ENCODE results near the gene TNFRSF1A. TPM values are rescaled to one million over a fixed set of nuclear protein-coding genes. Genes with fewer than 3 reads are reported as not detected.

Gene TNFRSF1A
- total RNA-seq, 2 donors from 2014 or later = 91.1 to 168 TPM

GRCh38 chr12:6367065-6367968 is 25.4 kb upstream of the TNFRSF1A start:
- WGBS = 37% methylated on average over 11 of the region's 11 CpGs
- no peak for TF ChIP-seq POLR2A (IDR thresholded peaks at IDR 0.05)
- TF ChIP-seq CTCF (IDR thresholded peaks at IDR 0.05) = peak in 1 of 4 experiments; percentile 28
- peak; percentile 45 for TF ChIP-seq POLR2AphosphoS5 (IDR thresholded peaks at IDR 0.05)
- no peaks in the 10 kb centered on the region for H3K27me3 ChIP-seq (replicated peaks; ENCODE audit: insufficient read depth)
- no peaks in the 10 kb centered on the region for H3K36me3 ChIP-seq
- intact Hi-C loops (cut with DNase I) = no loop called here
- H3K4me3 ChIP-seq = no peak overlapping the region
- peak overlapping the region; percentile 12 to 21 for H3K27ac ChIP-seq
- H3K9me3 ChIP-seq = no peaks in the 10 kb centered on the region
- H3K4me1 ChIP-seq (replicated peaks) = peaks cover 16% of the 10 kb centered on the region
- no peak for DNase-seq (ENCODE audit: low spot score)

GRCh38 chr12:6364044-6364374 is 22.1 kb upstream of the TNFRSF1A start:
- Histone ChIP-seq H3K27me3 (replicated peaks; ENCODE audit: insufficient read depth) (no peaks in the 10 kb centered on the region), H3K36me3 (no peaks in the 10 kb centered on the region), H3K27ac (peak overlapping the region; percentile 85 to 93), H3K4me1 (replicated peaks) (peaks cover 7% of the 10 kb centered on the region), H3K9me3 (no peaks in the 10 kb centered on the region), H3K4me3 (peak overlapping the region; percentile 34 to 48)
- intact Hi-C loops (cut with DNase I) = no loop called here
- DNase-seq (ENCODE audit: low spot score) = no peak
- WGBS = 38% methylated on average over 15 of the region's 15 CpGs
- no peak for TF ChIP-seq POLR2A (IDR thresholded peaks at IDR 0.05)
- TF ChIP-seq POLR2AphosphoS5 (IDR thresholded peaks at IDR 0.05) = no peak
- no peak for TF ChIP-seq CTCF (IDR thresholded peaks at IDR 0.05)

GRCh38 chr12:6363330-6364043 is 21.6 kb upstream of the TNFRSF1A start:
- H3K4me1 ChIP-seq (replicated peaks) = peaks cover 7% of the 10 kb centered on the region
- H3K36me3 ChIP-seq = no peaks in the 10 kb centered on the region
- peak overlapping the region; percentile 85 to 93 for H3K27ac ChIP-seq
- intact Hi-C loops (cut with DNase I) = no loop called here
- TF ChIP-seq CTCF (IDR thresholded peaks at IDR 0.05) (peak in 2 of 4 experiments; percentile 6 to 17), POLR2AphosphoS5 (IDR thresholded peaks at IDR 0.05) (peak; percentile 78), POLR2A (IDR thresholded peaks at IDR 0.05) (peak; percentile 84)
- peak overlapping the region; percentile 34 to 48 for H3K4me3 ChIP-seq
- WGBS = 4% methylated on average over 48 of the region's 59 CpGs
- DNase-seq (ENCODE audit: low spot score) = peak; percentile 84
- no peaks in the 10 kb centered on the region for H3K27me3 ChIP-seq (replicated peaks; ENCODE audit: insufficient read depth)
- no peaks in the 10 kb centered on the region for H3K9me3 ChIP-seq

- intact Hi-C loops (cut with DNase I) = no loop called here
- H3K4me1 ChIP-seq (replicated peaks) = peaks cover 7% of the 10 kb centered on the region
- no peak for DNase-seq (ENCODE audit: low spot score)
These were observed 21.1 kb upstream of the TNFRSF1A start for GRCh38 chr12:6363010-6363329.

More at GRCh38 chr12:6363010-6363329, 21.1 kb upstream of the TNFRSF1A start:
- 19% methylated on average over 4 of the region's 4 CpGs for WGBS
- no peak for TF ChIP-seq CTCF (IDR thresholded peaks at IDR 0.05)
- no peak for TF ChIP-seq POLR2A (IDR thresholded peaks at IDR 0.05)
- TF ChIP-seq POLR2AphosphoS5 (IDR thresholded peaks at IDR 0.05) = no peak
- Histone ChIP-seq H3K27ac (peak overlapping the region; percentile 85 to 93), H3K4me3 (peak overlapping the region; percentile 34 to 48), H3K36me3 (no peaks in the 10 kb centered on the region), H3K9me3 (no peaks in the 10 kb centered on the region), H3K27me3 (replicated peaks; ENCODE audit: insufficient read depth) (no peaks in the 10 kb centered on the region)
